ENCODE results near the gene IFT88.
"Not testable (repeated sequence)": the region's sequence is repeated elsewhere in the genome, so short reads cannot be mapped to it uniquely, and the experiment has no call there.

IFT88 gene

DNA sequence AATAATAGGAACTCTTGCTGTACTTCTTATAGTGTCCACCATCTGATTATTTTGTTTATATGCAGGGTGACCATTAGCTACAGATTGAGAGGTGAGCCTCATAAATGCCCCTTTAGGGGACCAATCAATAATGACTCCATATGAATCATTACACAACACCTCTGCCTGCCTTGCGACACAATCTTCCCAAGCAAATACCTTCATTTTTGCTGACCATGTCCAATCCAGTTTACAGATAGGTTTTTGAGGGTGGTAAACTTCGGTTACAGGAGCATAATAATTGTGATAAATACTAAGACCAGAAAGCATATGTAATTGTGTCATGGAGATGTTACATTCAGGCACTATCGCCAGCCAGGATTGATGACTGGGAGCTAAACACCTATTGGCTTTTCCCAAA lies 112.9 kb downstream of the IFT88 start:
- H3K4me1 Mint-ChIP-seq, result peaks cover 4% of the 10 kb centered on the region
- H3K27me3 Mint-ChIP-seq (ENCODE audit: low read depth, poor library complexity), result peaks cover 6% of the 10 kb centered on the region
- H3K27ac Mint-ChIP-seq, result no peak overlapping the region
- DNase-seq, result no peak
- H3K36me3 Mint-ChIP-seq (ENCODE audit: low read depth), result peaks cover 11% of the 10 kb centered on the region
- TF ChIP-seq, protein P1, sequence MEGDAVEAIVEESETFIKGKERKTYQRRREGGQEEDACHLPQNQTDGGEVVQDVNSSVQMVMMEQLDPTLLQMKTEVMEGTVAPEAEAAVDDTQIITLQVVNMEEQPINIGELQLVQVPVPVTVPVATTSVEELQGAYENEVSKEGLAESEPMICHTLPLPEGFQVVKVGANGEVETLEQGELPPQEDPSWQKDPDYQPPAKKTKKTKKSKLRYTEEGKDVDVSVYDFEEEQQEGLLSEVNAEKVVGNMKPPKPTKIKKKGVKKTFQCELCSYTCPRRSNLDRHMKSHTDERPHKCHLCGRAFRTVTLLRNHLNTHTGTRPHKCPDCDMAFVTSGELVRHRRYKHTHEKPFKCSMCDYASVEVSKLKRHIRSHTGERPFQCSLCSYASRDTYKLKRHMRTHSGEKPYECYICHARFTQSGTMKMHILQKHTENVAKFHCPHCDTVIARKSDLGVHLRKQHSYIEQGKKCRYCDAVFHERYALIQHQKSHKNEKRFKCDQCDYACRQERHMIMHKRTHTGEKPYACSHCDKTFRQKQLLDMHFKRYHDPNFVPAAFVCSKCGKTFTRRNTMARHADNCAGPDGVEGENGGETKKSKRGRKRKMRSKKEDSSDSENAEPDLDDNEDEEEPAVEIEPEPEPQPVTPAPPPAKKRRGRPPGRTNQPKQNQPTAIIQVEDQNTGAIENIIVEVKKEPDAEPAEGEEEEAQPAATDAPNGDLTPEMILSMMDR (IDR thresholded peaks at IDR 0.05), result no peak
- H3K9me3 Mint-ChIP-seq, result no peaks in the 10 kb centered on the region
- H3K4me3 Mint-ChIP-seq, result no peak overlapping the region

DNA sequence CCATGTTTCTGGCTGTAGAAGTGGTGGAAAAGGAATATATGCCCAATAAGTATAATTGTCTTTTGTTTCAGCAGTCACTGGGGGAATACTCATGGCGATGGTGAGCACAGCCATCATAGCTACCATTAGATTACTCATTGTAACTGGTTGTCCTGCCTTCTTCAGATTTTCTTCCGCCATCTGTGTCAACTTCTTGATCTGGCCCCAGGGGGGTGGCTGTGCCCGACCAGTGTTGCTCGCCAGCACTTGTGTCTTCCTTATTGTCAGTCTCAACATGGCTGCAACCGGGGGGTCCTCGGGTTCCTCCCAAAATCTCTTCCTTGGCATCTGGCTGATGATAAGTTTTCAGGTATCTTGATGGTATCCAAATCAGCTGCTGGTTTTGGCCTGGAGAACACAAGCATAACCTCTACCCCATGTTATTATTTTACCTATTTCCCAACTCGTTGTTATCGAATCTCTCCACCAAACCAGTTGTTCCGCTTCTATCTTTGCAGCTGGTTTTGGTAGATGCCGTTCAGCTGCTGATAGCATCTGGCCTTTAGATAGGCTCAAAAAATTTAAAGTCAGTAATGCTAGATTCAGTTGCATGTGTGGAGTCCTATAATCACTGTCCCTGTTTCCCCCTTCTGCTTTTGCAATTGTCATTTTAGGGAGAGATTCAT lies 113.6 kb downstream of the IFT88 start:
- DNase-seq, result no peak
- TF ChIP-seq, protein P1 (IDR thresholded peaks at IDR 0.05), result no peak
- peaks cover 5% of the 10 kb centered on the region for H3K36me3 Mint-ChIP-seq (ENCODE audit: low read depth)
- no peak overlapping the region for H3K27ac Mint-ChIP-seq
- H3K4me1 Mint-ChIP-seq, result peaks cover 9% of the 10 kb centered on the region
- H3K4me3 Mint-ChIP-seq, result no peak overlapping the region
- no peaks in the 10 kb centered on the region for H3K9me3 Mint-ChIP-seq
- peaks cover 6% of the 10 kb centered on the region for H3K27me3 Mint-ChIP-seq (ENCODE audit: low read depth, poor library complexity)

DNA sequence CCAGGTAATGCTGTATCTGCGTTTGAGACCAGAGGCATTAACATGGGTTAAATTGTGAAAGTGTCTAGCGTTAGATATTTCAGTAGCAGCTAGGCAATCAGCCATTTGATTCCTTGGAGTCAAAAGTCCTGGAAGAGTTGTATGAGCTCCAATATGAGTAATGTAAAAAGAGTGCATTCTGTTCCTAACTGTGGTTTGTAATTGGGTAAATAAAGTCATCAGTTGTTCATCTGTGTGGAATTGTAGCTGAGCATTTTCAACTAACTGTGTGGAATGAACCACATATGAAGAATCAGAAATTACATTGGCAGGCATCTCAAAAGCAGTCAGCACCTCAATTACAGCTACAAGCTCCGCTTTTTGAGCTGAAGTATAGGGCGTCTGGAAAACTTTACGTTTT lies 114.5 kb downstream of the IFT88 start:
- not testable (repeated sequence) for H3K9me3 Mint-ChIP-seq; H3K36me3 Mint-ChIP-seq (ENCODE audit: low read depth); H3K4me1 Mint-ChIP-seq; H3K27ac Mint-ChIP-seq; H3K4me3 Mint-ChIP-seq; DNase-seq; H3K27me3 Mint-ChIP-seq (ENCODE audit: low read depth, poor library complexity)

DNA sequence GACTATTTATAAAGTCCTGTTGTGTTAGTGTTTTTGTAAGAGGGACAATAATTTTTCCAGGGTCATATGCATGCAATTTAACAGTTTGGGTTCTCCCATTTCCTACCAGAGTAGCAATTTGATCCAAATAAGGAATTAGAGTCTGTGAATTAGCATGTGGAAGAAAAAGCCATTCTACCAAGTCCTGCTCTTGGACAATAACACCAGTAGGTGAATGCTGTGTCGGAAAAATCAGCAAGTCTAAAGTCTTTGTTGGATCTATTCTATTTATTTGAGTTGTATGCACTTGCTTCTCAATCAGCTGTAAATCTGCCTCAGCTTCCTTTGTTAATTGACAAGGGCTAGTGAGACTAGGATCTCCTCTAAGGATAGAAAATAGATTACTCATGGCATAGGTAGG lies 115.1 kb downstream of the IFT88 start:
- Mint-ChIP-seq H3K27me3 (ENCODE audit: low read depth, poor library complexity) (peaks cover 3% of the 10 kb centered on the region), H3K27ac (no peak overlapping the region), H3K4me3 (no peak overlapping the region), H3K4me1 (peaks cover 15% of the 10 kb centered on the region), H3K9me3 (no peaks in the 10 kb centered on the region), H3K36me3 (ENCODE audit: low read depth) (no peaks in the 10 kb centered on the region)
- DNase-seq, result no peak
- TF ChIP-seq, protein P1 (IDR thresholded peaks at IDR 0.05), result no peak

DNA sequence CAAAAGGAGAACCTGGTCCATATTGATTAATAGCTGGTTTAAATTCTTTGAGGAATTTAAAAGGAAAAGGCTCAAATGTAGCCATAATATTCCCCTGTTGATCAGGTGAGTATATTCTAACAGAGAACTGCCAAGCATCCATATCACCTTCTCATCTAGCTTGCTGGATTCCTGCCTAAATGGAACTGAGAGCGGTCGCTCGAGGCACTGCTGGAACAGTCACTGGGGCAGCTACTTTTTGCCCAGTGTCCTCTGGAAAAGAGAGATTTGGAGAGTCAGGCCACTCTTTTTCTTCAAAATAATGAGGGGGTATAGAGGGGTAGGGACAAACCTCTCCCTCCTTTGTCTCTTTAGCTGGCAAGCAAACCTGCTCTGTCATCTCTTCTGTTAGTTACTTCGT lies 117.1 kb downstream of the IFT88 start:
- H3K27me3 Mint-ChIP-seq (ENCODE audit: low read depth, poor library complexity), result no peaks in the 10 kb centered on the region
- H3K27ac Mint-ChIP-seq, result no peak overlapping the region
- H3K36me3 Mint-ChIP-seq (ENCODE audit: low read depth), result no peaks in the 10 kb centered on the region
- H3K9me3 Mint-ChIP-seq, result no peaks in the 10 kb centered on the region
- H3K4me3 Mint-ChIP-seq, result no peak overlapping the region
- DNase-seq, result no peak
- TF ChIP-seq, protein P1 (IDR thresholded peaks at IDR 0.05), result no peak
- peaks cover 20% of the 10 kb centered on the region for H3K4me1 Mint-ChIP-seq

DNA sequence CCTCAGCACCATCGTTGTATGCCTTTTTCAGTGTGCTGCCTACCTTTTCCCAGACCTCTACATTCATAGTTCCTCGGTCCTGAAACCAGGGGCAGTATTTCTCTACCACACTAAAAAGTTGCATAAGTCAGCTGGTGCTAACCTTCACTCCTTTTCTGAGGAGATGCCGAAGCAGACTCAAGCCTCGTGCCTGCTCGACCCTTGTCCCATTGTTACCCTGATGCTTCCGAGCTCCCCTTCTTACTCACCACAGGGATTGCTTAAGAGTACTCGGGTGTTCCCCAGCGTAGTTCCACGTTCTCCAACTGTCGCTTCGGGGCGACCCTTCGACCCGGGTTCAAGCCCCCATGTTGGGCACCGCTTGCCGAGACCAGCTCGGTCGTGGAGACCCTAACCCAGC lies 117.6 kb downstream of the IFT88 start:
- Mint-ChIP-seq H3K4me1 (peaks cover 20% of the 10 kb centered on the region), H3K27ac (peak overlapping the region; percentile 46)

More for the DNA sequence above, 117.6 kb downstream of the IFT88 start:
- Mint-ChIP-seq H3K36me3 (ENCODE audit: low read depth) (no peaks in the 10 kb centered on the region), H3K4me3 (no peak overlapping the region), H3K9me3 (no peaks in the 10 kb centered on the region), H3K27me3 (ENCODE audit: low read depth, poor library complexity) (no peaks in the 10 kb centered on the region)
- DNase-seq, result no peak
- TF ChIP-seq, protein P1 (IDR thresholded peaks at IDR 0.05), result no peak
